HG03159 (cell line): ENCODE measurements around the gene EIF4B.

Source experiments
- ATAC-seq: cut with Tn5 transposase; IDR thresholded peaks from one replicate; pipeline ENCODE4 v1.9.1; 2021; ENCODE audit warnings: mild to moderate bottlenecking, moderate library complexity; ENCODE audit not compliant: unreplicated experiment

Gene EIF4B

DNA sequence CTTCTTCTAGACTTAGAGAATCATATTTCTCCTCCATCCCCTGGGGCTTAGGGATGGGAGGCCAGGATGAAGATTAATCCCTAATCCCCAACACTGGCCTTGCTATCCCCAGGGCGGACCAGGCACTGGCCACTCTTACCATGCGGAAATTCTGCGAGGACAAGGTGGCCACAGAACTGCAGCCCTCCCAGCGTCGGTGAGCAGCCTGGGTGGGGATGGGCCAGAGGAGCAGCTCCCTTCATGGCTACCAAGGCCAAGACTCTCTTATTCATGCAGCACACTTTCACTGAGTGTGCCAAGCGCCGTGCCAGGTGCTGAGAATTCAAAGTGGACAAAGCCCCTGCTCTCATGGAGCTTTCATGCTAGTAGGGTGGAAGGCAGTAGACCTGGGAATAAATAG is 50.6 kb downstream of the EIF4B start:
- ATAC-seq = no peak

GRCh38 chr12:53057816-53058500 is 51.7 kb downstream of the EIF4B start:
- ATAC-seq = no peak

- no peak for ATAC-seq
Measured at GRCh38 chr12:53058674-53059433, 52.6 kb downstream of the EIF4B start.

GRCh38 chr12:53059434-53060063 is 53.3 kb downstream of the EIF4B start:
- ATAC-seq = no peak

DNA sequence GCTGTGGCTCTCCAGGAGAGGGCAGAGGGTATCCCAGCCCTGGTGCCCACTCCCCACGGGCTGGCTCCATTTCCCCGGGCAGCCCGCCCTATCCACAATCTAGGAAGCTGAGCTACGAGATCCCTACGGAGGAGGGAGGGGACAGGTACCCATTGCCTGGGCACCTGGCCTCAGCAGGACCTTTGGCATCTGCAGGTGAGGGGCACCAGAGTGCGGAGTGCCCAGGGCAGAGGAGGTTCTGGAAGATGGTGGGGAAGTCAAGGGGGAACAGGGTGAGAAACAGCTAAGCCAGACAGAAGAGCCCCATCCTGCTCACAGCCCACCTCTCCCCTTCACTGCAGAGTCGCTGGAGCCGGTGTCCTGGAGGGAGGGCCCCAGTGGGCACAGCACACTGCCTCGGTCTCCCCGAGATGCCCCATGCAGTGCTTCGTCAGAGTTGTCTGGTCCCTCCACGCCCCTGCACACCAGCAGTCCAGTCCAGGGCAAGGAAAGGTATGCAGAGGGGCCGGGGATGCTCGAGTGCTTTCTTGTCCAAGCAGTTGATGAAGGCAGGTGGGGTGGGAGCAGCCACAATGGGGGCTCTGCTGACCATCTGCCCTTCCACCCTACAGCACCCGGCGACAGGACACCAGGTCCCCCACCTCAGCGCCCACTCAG is 53.9 kb downstream of the EIF4B start:
- no peak for ATAC-seq

- no peak for ATAC-seq
Measured at GRCh38 chr12:53060721-53061276, 54.5 kb downstream of the EIF4B start.

- no peak for ATAC-seq
Measured at GRCh38 chr12:53061404-53062010, 55.3 kb downstream of the EIF4B start.

- no peak for ATAC-seq
Measured at GRCh38 chr12:53062011-53062961, 56.0 kb downstream of the EIF4B start.

DNA sequence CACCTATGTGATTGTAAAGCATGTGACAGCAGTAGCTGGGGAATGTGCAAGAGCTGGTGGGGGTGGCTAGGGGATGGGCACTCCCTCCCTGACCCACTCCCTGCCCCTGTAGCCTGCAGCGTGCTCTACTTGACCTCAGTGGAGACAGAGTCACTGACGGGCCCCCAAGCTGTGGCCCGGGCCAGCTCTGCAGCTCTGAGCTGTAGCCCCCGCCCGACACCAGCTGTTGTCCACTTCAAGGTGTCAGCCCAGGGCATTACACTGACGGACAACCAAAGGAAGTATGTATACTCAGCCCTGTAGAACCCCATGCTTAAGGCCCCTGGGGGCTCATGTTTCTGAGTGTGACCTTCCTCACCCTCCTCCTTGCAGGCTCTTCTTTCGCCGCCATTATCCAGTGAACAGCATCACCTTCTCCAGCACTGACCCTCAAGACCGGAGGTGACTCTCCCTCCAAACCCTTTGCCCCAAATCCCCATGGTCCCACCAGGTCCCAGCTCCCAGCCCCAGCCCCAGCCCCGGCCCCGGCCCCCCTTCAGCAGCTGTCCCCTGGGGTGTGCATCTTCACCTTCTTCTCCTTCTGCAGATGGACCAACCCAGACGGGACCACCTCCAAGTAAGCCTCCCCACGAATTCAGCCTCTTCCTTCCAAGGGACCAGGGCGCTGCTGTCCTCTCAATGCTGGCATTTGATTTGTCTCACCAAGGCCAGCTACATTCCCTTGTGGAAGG is 56.9 kb downstream of the EIF4B start:
- ATAC-seq = no peak

DNA sequence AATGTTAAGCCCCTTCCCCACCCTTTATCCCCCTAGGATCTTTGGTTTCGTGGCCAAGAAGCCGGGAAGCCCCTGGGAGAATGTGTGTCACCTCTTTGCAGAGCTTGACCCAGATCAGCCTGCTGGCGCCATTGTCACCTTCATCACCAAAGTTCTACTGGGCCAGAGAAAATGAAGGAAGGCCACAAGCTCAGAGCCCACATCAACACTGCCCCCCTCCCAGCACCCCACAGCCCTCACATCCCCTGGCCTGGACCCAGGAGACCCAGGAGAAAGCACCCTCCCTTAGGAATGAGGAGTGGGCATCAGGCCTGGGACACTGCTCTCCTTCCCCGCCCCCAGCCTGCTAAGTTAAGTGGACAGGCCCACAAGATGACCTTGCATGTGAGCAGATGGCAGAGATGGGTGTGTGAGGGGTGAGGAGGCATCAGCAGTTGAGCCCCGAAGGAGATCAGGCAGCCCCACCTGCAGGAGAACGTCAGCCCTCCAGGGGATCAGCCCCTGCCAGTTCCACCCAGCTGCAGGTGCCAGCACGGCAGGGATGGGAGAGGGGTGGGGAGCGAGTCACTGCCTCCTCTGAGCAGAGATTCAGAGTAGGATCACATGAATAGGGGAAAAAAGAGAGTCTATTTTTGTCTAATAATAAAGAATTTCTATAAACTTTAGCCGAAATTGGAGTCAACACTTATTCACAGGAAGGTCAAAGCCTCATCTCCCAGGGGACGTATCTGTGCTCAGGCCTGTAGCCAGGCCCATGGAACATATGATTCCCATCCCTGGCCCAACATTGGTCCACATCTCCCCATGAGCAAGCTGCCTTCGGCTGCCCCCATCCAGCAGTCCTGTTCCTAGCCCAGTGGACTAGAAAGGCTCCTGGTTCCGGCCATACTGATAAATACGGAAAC is 57.7 kb downstream of the EIF4B start:
- ATAC-seq = no peak

DNA sequence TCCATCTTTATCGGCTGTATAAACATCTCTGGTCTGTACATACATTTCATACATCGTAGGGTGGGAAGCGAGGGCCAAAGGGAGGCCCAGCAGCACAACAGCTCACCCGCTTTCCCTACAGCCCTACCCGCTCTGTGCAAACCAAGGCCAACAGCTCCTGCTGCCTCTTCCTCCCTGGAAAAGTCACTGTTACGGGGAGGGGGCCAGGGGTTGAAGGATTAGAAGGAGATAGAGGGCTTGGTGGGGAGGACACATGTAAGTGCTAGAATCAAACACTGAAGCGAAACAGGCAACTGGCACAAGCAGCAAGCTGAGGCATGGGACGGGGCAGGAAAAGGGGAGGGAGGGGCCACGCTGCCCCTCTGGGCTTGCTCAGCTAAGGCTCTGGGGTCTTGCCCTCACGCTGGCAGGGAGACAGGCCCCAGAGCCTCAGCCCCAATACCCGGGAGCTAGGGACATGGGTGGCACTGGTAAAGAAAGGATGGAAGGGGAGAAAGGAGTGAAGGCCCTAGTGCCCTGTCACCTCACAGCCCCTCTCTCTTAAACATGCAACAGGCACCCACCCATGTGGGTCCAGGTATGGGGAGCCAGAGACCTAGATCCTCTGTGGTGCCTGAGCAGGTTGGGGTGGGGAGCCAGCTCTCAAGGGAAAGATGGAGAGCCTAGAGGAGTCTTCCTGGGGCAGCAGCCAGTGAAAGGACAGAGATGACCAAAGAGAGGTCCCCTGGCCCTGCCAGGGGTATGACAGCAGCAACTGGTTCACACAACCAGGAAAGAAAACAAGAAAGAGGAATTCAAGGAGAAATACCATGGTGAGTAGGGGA is 58.6 kb downstream of the EIF4B start:
- no peak for ATAC-seq

DNA sequence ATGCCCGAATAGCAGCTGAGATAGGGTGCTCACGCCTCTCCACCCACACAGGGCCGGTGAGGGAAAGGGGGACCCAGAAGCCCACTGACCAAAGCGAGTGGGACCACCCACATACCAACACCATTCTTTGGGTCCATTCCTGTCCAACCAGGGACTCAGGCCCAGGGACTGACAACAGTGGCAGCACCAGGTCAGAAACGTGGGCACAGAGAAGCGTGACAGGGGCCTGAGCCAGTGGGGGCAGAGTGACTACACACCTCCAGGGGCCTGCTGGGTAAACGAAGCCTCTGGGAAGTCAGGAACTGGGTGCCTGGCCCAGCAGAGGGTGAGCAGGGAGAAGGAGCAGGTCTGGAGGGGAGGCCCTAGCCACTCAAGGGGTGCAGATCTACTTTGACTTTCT is 59.2 kb downstream of the EIF4B start:
- ATAC-seq = no peak

DNA sequence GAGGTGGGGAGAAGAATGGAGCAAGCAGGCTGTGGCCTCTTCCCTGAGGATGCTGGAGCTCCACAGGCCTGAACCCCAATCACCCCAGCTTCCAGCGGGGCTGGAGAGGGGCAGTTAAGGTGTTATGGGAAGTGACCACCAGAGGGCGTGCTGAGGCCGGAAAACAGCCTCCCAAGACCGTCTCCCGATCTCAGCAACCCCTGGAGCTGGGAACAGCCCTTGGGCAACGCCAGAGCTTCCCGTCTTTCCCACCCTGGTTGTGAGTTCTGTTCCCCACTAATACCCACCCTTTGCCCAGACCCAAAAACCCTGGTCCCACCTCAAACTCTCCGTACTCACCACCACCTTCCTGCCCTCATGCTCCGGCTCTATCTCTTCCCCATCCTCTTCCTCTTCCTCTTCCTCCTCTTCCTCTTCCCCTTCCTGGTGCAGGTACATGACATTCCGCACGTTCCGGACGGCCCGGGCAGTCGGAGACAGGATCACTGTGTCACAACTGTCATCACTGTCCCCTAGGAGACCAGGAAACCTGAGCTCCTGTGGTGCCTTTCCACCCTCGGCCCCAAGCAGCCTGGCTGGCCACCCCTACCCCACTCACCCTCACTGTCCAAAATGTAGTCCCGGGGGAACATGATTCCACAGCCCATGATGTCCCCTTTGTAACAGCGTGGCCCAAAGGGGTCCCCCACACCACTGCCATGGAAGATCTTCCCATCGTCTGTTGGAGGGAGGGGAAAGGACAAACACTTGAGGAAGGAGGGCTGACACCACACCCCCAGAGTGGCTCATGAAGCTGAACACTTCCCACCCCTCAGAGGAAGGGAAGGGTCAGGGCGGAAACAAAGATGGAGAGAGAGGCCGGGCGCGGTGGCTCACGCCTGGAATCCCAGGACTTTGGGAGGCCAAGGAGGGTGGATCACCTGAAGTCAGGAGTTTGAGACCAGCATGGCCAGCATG is 60.0 kb downstream of the EIF4B start:
- no peak for ATAC-seq

DNA sequence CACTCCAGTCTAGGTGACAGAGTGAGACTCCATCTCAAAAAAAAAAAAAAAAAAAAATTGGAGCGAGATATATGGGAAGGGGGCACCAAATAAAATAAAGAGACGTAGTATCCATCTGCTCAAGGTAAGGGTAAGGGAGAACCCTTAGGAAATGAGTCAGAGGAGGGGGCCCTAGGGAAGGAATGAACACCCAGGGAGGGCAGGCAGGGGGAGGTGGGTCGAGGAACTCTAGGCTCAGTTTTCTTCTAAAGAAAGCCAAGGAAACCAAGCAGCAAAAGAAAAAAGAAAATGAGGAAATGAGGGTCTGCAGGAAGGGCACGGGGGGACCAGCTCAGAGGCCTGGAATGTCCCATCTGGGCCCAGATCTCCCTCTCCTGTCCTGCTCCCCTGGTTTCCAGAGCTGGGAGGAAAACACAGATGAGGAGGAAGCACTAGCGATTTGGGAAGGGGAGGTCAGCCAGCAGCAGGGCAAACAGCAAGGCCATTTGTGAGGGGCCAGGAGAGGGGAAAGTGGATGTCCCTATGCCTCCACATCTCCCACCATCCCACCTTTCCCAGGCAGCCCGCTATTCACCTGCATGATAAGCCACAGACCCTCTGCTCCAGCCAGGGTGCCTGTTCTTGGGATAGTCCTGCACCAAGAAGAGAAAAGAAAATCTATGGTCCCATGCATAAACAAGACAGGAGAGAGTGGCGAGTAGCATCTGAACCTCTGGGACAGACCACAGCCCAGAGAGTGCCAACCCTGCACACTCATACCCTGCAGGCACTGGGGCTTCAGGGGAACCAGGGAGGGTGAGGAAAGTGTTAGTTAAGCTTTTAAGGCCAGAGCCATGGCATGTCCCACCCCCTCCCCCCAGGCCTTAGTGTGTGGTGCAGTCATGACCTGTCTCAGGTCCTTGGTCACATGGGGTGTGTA is 61.1 kb downstream of the EIF4B start:
- no peak for ATAC-seq
